Vagina (tissue), 2 donors: ENCODE measurements around the gene SLC6A13.

Experiments used
- POLR2A ChIP-seq, 2 donors: fragments of 450-650 bp; IDR thresholded peaks; one replicate each; pipeline ENCODE4 v1.6.1; 2017; ENCODE audit warnings: antibody characterized with exemption in 2 of 2, mild to moderate bottlenecking in 2 of 2, moderate library complexity in 2 of 2
- TF ChIP-seq, protein P1 (sequence below), 3 experiments: fragments of 450-650 bp in 2 of 3; fragments of 200-600 bp in 1 of 3; sonication (generic) in 1 of 3; IDR thresholded peaks; one replicate each; pipeline ENCODE4 v1.5.1; 2017 to 2019; ENCODE audit warnings: antibody characterized with exemption in 3 of 3, mild to moderate bottlenecking in 2 of 3, moderate library complexity in 2 of 3

DNA sequence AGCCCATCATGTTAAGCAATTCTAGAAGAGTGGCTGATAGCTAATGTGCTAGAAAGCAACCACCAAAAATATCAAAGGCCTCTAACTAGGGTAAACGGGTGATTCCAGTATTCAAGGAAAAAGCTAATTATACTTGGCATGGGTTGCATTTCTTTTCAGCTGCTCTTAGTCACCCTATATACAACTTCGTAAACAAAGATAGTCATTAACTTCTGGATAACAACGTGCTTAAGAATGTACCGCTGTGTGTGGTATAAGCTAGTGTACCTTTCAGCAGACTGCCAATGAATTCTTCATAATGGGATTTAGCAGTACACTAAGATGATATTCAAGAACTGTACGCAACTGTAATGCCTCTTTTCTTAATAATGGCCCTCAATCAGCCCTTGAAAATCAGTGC, 42.2 kb upstream of the SLC6A13 start:
- TF ChIP-seq, protein P1, sequence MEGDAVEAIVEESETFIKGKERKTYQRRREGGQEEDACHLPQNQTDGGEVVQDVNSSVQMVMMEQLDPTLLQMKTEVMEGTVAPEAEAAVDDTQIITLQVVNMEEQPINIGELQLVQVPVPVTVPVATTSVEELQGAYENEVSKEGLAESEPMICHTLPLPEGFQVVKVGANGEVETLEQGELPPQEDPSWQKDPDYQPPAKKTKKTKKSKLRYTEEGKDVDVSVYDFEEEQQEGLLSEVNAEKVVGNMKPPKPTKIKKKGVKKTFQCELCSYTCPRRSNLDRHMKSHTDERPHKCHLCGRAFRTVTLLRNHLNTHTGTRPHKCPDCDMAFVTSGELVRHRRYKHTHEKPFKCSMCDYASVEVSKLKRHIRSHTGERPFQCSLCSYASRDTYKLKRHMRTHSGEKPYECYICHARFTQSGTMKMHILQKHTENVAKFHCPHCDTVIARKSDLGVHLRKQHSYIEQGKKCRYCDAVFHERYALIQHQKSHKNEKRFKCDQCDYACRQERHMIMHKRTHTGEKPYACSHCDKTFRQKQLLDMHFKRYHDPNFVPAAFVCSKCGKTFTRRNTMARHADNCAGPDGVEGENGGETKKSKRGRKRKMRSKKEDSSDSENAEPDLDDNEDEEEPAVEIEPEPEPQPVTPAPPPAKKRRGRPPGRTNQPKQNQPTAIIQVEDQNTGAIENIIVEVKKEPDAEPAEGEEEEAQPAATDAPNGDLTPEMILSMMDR (IDR thresholded peaks at IDR 0.05), result no peak
- no peak for TF ChIP-seq POLR2A (IDR thresholded peaks at IDR 0.05)
